ENCODE data around the gene SLC25A20. TPM values are rescaled to one million over a fixed set of nuclear protein-coding genes. Genes with fewer than 3 reads are reported as not detected.

Gene SLC25A20
- total and polyA plus RNA-seq, 2 of the 4 experiments (the other 2 are of a cell fraction) = 23.8 to 27.1 TPM

DNA sequence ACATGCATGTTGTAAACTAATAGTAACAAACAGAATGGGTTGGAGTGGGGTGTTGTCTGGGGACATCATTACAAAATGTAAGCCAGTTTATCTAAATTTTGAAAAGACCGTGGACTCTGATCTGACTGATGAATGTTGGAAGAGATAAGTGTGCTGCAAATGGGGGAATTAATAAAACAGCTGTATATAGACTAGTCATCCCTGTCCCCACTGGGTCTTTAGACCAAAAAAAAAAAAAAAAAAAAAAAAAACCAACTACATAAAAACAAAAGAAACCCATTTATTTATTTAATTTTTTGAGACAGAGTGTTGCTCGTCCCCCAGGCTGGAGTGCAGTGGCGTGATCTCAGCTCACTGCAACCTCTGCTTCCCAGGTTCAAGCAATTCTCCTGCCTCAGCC lies 40.0 kb upstream of the SLC25A20 start:
- no CpG with 5 or more reads among the region's 3 CpGs for WGBS, 2 experiments (ENCODE audit: extremely low coverage in 2 of 2, insufficient read length in 1 of 2)
- Histone ChIP-seq H3K4ac (ENCODE audit: low read depth, low read length) (no peak overlapping the region), H2BK20ac (ENCODE audit: low read depth, low read length) (no peak overlapping the region), H4K5ac (ENCODE audit: low read depth, low read length) (no peak overlapping the region), H3K14ac (replicated peaks; ENCODE audit: low read depth, low read length) (no peak overlapping the region), H2BK5ac (ENCODE audit: low read depth, low read length, poor library complexity, severe bottlenecking) (no peak overlapping the region), H2BK120ac (ENCODE audit: low read depth, low read length) (no peak overlapping the region), H3K18ac (ENCODE audit: low read depth, low read length) (no peak overlapping the region), H3K23ac (ENCODE audit: low read depth, low read length) (no peak overlapping the region), H3K9me3 (ENCODE audit: control insufficient read depth, insufficient read depth, low read length) (0 out of 2 replicates have a peak, but pooled peaks cover 2% of the 10 kb centered on the region), H3K9ac (ENCODE audit: low read depth, low read length) (no peak overlapping the region), H3K36me3 (ENCODE audit: control insufficient read depth, insufficient read depth, low read length) (peaks cover 4% of the 10 kb centered on the region), H3K4me1 (ENCODE audit: control insufficient read depth, insufficient read depth, low read length) (peaks cover 4% of the 10 kb centered on the region), H3K27me3 (ENCODE audit: control insufficient read depth, insufficient read depth, low read length) (no peaks in the 10 kb centered on the region), H4K8ac (ENCODE audit: low read depth in 2 of 2, low read length in 2 of 2) (no peak overlapping the region), H2AK5ac (ENCODE audit: low read depth, low read length) (no peak overlapping the region), H3K4me2 (ENCODE audit: low read depth, low read length) (no peak overlapping the region), H2BK15ac (ENCODE audit: low read depth, low read length) (no peak overlapping the region), H3K27ac (ENCODE audit: insufficient read depth, low read length) (no peak overlapping the region), H4K91ac (ENCODE audit: insufficient read depth, low read depth, low read length) (no peak overlapping the region), H2AK9ac (replicated peaks; ENCODE audit: low read depth, low read length, poor library complexity) (no peak overlapping the region), H3K4me3 (ENCODE audit: insufficient read depth, low read depth, low read length) (no peak overlapping the region), H3K9me1 (ENCODE audit: insufficient read depth, low read length) (peaks cover 1% of the 10 kb centered on the region), H2AFZ (replicated peaks; ENCODE audit: low read length, poor library complexity) (no peak overlapping the region), H4K20me1 (ENCODE audit: insufficient read depth, low read length) (peaks cover 23% of the 10 kb centered on the region), H3K79me1 (ENCODE audit: low read depth in 1 of 2, low read length in 2 of 2) (peaks cover 26 to 49% of the 10 kb centered on the region in 2 experiments), H3K56ac (ENCODE audit: extremely low read depth, insufficient read depth, low read length) (no peak overlapping the region)
- in situ Hi-C loops (cut with MboI; ENCODE audit: low sequenced_read_pairs) (no loop called here), intact Hi-C loops (cut with micrococcal nuclease) (no loop called here), dilution Hi-C loops (cut with HindIII; ENCODE audit: low sequenced_read_pairs, unreplicated experiment) (no loop called here)
- no TSS peak for BruUV-seq (replicated peaks)
- TF ChIP-seq, protein P1, sequence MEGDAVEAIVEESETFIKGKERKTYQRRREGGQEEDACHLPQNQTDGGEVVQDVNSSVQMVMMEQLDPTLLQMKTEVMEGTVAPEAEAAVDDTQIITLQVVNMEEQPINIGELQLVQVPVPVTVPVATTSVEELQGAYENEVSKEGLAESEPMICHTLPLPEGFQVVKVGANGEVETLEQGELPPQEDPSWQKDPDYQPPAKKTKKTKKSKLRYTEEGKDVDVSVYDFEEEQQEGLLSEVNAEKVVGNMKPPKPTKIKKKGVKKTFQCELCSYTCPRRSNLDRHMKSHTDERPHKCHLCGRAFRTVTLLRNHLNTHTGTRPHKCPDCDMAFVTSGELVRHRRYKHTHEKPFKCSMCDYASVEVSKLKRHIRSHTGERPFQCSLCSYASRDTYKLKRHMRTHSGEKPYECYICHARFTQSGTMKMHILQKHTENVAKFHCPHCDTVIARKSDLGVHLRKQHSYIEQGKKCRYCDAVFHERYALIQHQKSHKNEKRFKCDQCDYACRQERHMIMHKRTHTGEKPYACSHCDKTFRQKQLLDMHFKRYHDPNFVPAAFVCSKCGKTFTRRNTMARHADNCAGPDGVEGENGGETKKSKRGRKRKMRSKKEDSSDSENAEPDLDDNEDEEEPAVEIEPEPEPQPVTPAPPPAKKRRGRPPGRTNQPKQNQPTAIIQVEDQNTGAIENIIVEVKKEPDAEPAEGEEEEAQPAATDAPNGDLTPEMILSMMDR (conservative IDR thresholded peaks at IDR 0.05; ENCODE audit: low read depth, low read length) = no peak
- TF ChIP-seq SMC3 (IDR thresholded peaks at IDR 0.05; ENCODE audit: low read depth, low read length) (no peak), RCOR1 (IDR thresholded peaks at IDR 0.05; ENCODE audit: insufficient replicate concordance, low read length) (no peak), MAFK (IDR thresholded peaks at IDR 0.05; ENCODE audit: low read depth, low read length) (no peak), MXI1 (IDR thresholded peaks at IDR 0.05; ENCODE audit: borderline replicate concordance, low read depth, low read length) (no peak)
- TF ChIP-seq, protein P2, sequence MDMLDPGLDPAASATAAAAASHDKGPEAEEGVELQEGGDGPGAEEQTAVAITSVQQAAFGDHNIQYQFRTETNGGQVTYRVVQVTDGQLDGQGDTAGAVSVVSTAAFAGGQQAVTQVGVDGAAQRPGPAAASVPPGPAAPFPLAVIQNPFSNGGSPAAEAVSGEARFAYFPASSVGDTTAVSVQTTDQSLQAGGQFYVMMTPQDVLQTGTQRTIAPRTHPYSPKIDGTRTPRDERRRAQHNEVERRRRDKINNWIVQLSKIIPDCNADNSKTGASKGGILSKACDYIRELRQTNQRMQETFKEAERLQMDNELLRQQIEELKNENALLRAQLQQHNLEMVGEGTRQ (IDR thresholded peaks at IDR 0.05; ENCODE audit: low read depth, low read length) = no peak
- peak; percentile 11; the same call in 1 of the 2 replicates for ATAC-seq (ENCODE audit: low read depth)
- DNase-seq = no peak
- ChIA-PET POLR2A (ENCODE audit: unreplicated experiment) (no interaction called here), CTCF (no interaction called here)
